ENCODE data around the gene APOL1.

The APOL1 gene

DNA sequence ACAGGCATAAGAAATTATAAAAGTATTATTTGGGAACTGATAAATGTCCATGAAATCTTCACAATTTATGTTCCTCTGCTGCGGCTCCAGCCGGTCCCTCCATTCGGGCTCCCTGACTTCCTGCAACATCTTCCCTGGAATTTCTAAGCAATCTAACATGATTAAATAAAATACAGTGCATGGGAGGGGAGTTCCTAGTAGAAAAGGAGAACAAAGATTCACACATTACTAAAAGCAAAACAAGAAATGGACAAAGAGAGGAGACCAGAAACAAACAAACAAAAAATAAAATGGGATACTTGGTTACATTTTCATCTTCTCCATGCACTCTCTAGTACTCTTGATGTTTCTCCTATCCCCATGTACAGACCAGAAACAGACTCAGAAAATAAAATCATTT, 42.7 kb upstream of the APOL1 start:
- H3K27ac ChIP-seq = no peak overlapping the region
- TF ChIP-seq ZFX (IDR thresholded peaks at IDR 0.05; ENCODE audit: borderline replicate concordance) = no peak
- TF ChIP-seq, protein P1, sequence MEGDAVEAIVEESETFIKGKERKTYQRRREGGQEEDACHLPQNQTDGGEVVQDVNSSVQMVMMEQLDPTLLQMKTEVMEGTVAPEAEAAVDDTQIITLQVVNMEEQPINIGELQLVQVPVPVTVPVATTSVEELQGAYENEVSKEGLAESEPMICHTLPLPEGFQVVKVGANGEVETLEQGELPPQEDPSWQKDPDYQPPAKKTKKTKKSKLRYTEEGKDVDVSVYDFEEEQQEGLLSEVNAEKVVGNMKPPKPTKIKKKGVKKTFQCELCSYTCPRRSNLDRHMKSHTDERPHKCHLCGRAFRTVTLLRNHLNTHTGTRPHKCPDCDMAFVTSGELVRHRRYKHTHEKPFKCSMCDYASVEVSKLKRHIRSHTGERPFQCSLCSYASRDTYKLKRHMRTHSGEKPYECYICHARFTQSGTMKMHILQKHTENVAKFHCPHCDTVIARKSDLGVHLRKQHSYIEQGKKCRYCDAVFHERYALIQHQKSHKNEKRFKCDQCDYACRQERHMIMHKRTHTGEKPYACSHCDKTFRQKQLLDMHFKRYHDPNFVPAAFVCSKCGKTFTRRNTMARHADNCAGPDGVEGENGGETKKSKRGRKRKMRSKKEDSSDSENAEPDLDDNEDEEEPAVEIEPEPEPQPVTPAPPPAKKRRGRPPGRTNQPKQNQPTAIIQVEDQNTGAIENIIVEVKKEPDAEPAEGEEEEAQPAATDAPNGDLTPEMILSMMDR (IDR thresholded peaks at IDR 0.05) = no peak

DNA sequence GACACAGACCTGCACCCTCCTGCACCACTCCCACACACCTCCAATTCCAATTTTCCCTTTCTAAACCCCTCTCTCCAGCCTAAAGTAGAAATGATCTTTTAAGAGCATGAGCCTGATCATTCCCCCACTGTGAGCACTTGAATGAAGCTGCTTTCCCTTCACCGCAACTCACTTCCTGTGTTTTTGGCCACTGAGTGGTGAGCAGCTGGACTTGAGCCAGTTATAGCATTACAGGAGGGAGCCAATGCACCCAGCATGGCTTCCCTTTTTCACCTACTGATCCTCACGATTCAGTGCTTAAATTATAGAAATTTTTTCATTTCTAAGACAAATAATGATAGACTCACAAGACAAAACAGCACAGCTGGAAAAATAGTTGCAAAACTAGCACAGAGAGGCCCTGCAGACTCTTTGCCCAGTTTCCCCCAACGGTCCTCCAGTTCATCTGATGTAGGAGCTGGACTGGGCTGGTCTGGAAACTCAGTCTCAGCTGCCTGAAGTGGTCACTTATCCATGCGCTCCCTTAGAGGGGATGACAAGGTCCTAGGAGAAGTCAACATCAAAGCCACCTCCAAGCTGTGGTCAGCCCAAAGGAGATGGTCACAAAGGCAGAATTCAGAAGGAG, 41.6 kb upstream of the APOL1 start:
- no peak overlapping the region for H3K27ac ChIP-seq
- TF ChIP-seq, protein P1 (IDR thresholded peaks at IDR 0.05) = no peak
- TF ChIP-seq ZFX (IDR thresholded peaks at IDR 0.05; ENCODE audit: borderline replicate concordance) = no peak

DNA sequence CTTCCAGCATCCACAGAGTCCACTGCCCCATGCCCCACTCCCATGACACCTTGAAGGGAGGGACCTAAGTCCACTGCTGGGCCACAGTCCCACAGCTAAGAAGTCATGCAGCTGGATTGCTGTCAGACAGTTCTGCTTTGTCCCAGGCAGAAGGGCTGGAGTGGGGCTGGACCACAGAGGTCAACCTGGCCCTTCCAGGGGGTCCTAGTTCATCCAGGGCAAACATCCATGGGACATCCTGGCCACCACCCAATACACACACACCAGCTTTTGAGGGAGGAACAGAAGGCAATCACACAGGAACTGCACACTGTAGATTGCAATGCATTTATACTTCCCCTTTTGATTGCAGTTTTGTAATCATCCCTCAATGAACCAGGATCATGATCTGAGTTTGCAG, 40.0 kb upstream of the APOL1 start:
- TF ChIP-seq, protein P1 (IDR thresholded peaks at IDR 0.05) = no peak
- TF ChIP-seq ZFX (IDR thresholded peaks at IDR 0.05; ENCODE audit: borderline replicate concordance) = no peak
- H3K27ac ChIP-seq = no peak overlapping the region

DNA sequence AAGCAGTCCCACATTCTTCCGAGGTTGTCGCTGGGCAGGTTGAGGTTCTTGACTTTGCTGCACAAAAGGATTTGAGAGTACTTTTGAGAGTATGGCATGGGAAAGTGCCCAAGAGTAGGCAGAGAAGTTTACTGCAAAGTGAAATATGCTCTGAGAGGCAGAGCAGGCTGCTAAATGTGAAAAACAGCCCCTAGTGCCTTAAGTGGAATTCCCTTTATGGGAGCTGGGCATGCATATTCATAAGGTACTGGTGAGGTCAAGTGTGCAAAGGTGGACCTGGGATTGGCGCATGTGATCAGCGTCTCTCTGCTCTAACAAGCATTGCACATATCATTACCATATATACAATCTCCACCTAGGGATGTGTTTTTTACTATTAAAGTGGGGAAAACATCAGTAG, 39.3 kb upstream of the APOL1 start:
- TF ChIP-seq ZFX (IDR thresholded peaks at IDR 0.05; ENCODE audit: borderline replicate concordance) = no peak
- TF ChIP-seq, protein P1 (IDR thresholded peaks at IDR 0.05) = no peak
- H3K27ac ChIP-seq = no peak overlapping the region

DNA sequence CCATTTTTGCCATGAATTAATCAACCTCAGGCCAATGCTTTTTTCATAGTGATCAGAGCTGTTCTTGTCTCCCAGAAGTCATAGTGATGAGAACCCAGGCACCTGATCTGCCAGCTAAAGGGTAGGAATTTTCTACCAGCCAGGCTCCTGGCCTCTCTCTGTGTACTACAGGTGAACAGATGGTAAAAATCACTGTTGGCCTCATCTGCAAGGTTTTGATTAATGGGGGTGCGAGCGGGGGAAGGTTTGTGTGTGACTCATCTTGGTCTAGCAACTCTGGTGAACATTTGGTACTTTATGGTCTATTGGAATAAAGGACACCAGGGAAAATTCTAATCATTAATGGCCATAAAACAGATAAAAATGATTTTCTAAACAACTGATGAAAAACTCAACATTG, 37.0 kb upstream of the APOL1 start:
- TF ChIP-seq ZFX (IDR thresholded peaks at IDR 0.05; ENCODE audit: borderline replicate concordance) = no peak
- TF ChIP-seq, protein P1 (IDR thresholded peaks at IDR 0.05) = no peak
- no peak overlapping the region for H3K27ac ChIP-seq

DNA sequence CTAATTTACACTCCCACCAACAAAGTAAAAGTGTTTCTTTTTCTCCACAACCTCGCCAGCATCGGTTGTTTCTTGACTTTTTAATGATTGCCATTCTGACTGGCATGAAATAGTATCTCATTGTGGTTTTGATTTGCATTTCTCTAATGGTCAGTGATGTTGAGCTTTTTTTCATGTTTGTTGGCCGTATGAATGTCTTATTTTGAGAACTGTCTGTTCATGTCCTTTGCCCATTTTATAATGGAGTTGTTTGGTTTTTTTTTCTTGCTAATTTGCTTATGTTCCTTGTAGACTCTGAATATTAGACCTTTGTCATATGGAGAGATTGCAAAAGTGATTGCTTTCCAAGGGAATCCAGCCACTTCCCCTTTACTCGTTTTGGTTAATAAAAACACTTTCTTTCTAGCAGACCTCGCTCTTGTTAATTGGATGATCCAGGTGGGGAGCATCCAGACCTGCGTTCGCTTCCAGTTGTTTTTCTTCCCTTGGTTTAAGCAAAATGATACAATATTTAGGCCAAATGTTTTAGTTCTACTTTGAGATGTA, 34.2 kb upstream of the APOL1 start:
- no peak overlapping the region for H3K27ac ChIP-seq
- no peak for TF ChIP-seq ZFX (IDR thresholded peaks at IDR 0.05; ENCODE audit: borderline replicate concordance)
- TF ChIP-seq, protein P1 (IDR thresholded peaks at IDR 0.05) = no peak

DNA sequence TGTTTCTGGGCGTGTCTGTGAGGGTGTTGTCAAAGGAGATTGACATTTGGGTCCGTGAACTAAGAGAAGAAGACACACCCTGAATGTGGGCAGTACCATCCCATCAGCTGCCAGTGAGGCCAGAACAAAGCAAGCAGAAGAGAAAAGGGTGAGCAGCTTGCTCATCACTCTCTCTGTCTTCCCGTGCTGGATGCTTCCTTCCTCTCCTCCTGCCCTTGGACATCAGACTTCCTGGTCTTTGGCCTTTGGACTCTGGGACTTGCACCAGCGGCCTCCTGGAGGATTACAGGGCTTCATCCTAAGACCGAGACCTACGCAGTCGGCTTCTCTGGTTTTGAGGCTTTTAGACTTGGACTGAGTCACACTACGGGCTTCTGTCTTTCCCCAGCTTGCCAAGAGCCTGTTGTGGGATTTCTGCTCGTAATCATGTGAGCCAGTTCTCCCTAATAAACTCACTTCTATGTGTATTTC, 32.4 kb upstream of the APOL1 start:
- H3K27ac ChIP-seq = peak overlapping the region; percentile 69
- no peak for TF ChIP-seq ZFX (IDR thresholded peaks at IDR 0.05; ENCODE audit: borderline replicate concordance)
- TF ChIP-seq, protein P1 (IDR thresholded peaks at IDR 0.05) = no peak

Data from 22Rv1 (cell line).